GM18502 (cell line): ENCODE measurements around the gene USP43.

Source experiments
- ATAC-seq: cut with Tn5 transposase; IDR thresholded peaks from one replicate; pipeline ENCODE4 v1.9.1; 2021; ENCODE audit warnings: mild to moderate bottlenecking; ENCODE audit not compliant: unreplicated experiment, poor library complexity

The USP43 gene

DNA sequence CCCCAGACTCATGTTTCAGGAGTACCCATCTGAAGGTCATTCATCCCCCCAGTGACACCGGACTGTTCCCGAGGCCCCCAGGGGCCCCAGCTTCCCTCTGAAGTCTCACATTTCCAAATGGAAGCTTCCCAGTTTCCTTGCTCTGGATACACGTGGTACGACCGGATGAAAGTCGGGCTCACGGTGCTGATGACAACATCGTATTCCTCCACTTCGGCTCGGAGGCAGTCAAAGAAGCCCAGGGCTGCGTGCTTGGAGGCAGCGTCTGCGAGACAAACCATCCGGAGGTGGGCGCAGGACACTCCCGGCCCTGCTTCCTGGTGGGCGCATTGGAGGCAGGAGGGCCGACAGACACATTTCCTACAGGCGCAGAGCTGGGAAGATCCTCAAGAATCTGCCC is 127.3 kb downstream of the USP43 start:
- ATAC-seq: no peak

DNA sequence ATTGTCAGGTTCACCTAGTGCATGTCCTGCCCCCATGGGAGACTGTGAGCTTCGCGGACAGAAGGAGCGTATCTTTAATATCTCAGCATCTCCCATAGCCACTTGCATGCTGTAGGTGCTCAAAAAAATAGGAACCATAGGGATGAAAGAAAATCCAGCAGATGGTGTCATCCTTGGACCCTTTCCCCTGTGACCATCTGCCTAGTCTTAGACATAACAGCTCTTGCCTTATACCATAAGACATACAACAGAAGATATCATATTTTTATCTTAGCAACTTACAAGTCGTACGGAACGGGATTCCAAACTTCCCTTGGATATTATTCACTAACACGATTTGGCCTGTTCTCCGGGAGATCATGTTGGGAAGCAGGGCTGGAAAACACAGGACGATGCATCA is 131.6 kb downstream of the USP43 start:
- ATAC-seq: no peak
